ENCODE data around the gene PKNOX2. TPM values are rescaled to one million over a fixed set of nuclear protein-coding genes. Genes with fewer than 3 reads are reported as not detected.

PKNOX2 gene
- total and polyA plus RNA-seq, 9 of the 15 experiments (the other 6 are each of a cell fraction or from before 2014, with no cell fraction given): not detected

GRCh38 chr11:125433454-125434121 is 269.0 kb downstream of the PKNOX2 start (continued):
- TF ChIP-seq MAFK (IDR thresholded peaks at IDR 0.05; ENCODE audit: low read length): no peak
- no peak for TF ChIP-seq HDAC2 (IDR thresholded peaks at IDR 0.05)
- TF ChIP-seq, protein P1, sequence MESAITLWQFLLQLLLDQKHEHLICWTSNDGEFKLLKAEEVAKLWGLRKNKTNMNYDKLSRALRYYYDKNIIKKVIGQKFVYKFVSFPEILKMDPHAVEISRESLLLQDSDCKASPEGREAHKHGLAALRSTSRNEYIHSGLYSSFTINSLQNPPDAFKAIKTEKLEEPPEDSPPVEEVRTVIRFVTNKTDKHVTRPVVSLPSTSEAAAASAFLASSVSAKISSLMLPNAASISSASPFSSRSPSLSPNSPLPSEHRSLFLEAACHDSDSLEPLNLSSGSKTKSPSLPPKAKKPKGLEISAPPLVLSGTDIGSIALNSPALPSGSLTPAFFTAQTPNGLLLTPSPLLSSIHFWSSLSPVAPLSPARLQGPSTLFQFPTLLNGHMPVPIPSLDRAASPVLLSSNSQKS (CRISPR knock-in tag; IDR thresholded peaks at IDR 0.05): no peak
- no peak for TF ChIP-seq EP400 (IDR thresholded peaks at IDR 0.05)
- no peak for TF ChIP-seq TAF9B (IDR thresholded peaks at IDR 0.05; ENCODE audit: partially characterized antibody)
- TF ChIP-seq, protein P2, sequence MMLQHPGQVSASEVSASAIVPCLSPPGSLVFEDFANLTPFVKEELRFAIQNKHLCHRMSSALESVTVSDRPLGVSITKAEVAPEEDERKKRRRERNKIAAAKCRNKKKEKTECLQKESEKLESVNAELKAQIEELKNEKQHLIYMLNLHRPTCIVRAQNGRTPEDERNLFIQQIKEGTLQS (IDR thresholded peaks at IDR 0.05): no peak
- TF ChIP-seq, protein P2 (CRISPR knock-in tag; conservative IDR thresholded peaks at IDR 0.05): no peak
- TF ChIP-seq PHTF2 (CRISPR knock-in tag; IDR thresholded peaks at IDR 0.05): no peak
- no peak for TF ChIP-seq KLF1 (tag; IDR thresholded peaks at IDR 0.05)
- TF ChIP-seq HDAC3 (IDR thresholded peaks at IDR 0.05; ENCODE audit: borderline replicate concordance, partially characterized antibody): no peak
- TF ChIP-seq BRD4 (IDR thresholded peaks at IDR 0.05): no peak
- no peak for TF ChIP-seq PML (IDR thresholded peaks at IDR 0.05; ENCODE audit: low read length)
- TF ChIP-seq ZNF263 (CRISPR knock-in tag; IDR thresholded peaks at IDR 0.05; ENCODE audit: borderline replicate concordance): 0 out of 2 replicates have a peak, but pooled peaks have one; percentile 34
- no peak for TF ChIP-seq ZFP1 (CRISPR knock-in tag; IDR thresholded peaks at IDR 0.05)
- TF ChIP-seq, protein P3, sequence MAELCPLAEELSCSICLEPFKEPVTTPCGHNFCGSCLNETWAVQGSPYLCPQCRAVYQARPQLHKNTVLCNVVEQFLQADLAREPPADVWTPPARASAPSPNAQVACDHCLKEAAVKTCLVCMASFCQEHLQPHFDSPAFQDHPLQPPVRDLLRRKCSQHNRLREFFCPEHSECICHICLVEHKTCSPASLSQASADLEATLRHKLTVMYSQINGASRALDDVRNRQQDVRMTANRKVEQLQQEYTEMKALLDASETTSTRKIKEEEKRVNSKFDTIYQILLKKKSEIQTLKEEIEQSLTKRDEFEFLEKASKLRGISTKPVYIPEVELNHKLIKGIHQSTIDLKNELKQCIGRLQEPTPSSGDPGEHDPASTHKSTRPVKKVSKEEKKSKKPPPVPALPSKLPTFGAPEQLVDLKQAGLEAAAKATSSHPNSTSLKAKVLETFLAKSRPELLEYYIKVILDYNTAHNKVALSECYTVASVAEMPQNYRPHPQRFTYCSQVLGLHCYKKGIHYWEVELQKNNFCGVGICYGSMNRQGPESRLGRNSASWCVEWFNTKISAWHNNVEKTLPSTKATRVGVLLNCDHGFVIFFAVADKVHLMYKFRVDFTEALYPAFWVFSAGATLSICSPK (IDR thresholded peaks at IDR 0.05; ENCODE audit: borderline replicate concordance): no peak
- no peak for TF ChIP-seq SETDB1 (IDR thresholded peaks at IDR 0.05; ENCODE audit: low read length)
- TF ChIP-seq BRD9 (IDR thresholded peaks at IDR 0.05; ENCODE audit: low read depth, partially characterized antibody): no peak
- TF ChIP-seq ZBTB26 (CRISPR knock-in tag; IDR thresholded peaks at IDR 0.05): no peak
- no peak for TF ChIP-seq RFX7 (CRISPR knock-in tag; IDR thresholded peaks at IDR 0.05)
- TF ChIP-seq SMAD4 (CRISPR knock-in tag; conservative IDR thresholded peaks at IDR 0.05): no peak
- TF ChIP-seq TEAD2 (tag; IDR thresholded peaks at IDR 0.05): no peak
- no peak for TF ChIP-seq ZNF253 (CRISPR knock-in tag; conservative IDR thresholded peaks at IDR 0.05)
- TF ChIP-seq MYNN (IDR thresholded peaks at IDR 0.05): no peak
- no peak for TF ChIP-seq MYNN (CRISPR knock-in tag; IDR thresholded peaks at IDR 0.05)
- TF ChIP-seq, protein P4, sequence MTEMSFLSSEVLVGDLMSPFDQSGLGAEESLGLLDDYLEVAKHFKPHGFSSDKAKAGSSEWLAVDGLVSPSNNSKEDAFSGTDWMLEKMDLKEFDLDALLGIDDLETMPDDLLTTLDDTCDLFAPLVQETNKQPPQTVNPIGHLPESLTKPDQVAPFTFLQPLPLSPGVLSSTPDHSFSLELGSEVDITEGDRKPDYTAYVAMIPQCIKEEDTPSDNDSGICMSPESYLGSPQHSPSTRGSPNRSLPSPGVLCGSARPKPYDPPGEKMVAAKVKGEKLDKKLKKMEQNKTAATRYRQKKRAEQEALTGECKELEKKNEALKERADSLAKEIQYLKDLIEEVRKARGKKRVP (CRISPR knock-in tag; IDR thresholded peaks at IDR 0.05): no peak
- no peak for TF ChIP-seq NBN (IDR thresholded peaks at IDR 0.05; ENCODE audit: low read depth)
